ENCODE results near the gene FEN1. TPM values are rescaled to one million over a fixed set of nuclear protein-coding genes. Genes with fewer than 3 reads are reported as not detected.
A peak's percentile ranks its signal among the peaks of the same experiment; 100 is the strongest.

FEN1 gene
- total RNA-seq, 2 donors from 2014 or later = 2.6 to 3.4 TPM

GRCh38 chr11:61832207-61832606 lies 39.5 kb downstream of the FEN1 start:
- no peak overlapping the region for H3K4me3 ChIP-seq
- peaks cover 24% of the 10 kb centered on the region for H3K4me1 ChIP-seq
- WGBS, 2 donors = 83 to 89% methylated on average over 2 to 4 of the region's 4 CpGs
- no peak overlapping the region for H3K27ac ChIP-seq
- no peaks in the 10 kb centered on the region for H3K9me3 ChIP-seq
- no peaks in the 10 kb centered on the region for H3K36me3 ChIP-seq (replicated peaks in 1 of 2; ENCODE audit: insufficient read depth in 1 of 2, low read depth in 2 of 2)
- intact Hi-C loops (cut with DNase I) = no loop called here
- TF ChIP-seq, protein P1, sequence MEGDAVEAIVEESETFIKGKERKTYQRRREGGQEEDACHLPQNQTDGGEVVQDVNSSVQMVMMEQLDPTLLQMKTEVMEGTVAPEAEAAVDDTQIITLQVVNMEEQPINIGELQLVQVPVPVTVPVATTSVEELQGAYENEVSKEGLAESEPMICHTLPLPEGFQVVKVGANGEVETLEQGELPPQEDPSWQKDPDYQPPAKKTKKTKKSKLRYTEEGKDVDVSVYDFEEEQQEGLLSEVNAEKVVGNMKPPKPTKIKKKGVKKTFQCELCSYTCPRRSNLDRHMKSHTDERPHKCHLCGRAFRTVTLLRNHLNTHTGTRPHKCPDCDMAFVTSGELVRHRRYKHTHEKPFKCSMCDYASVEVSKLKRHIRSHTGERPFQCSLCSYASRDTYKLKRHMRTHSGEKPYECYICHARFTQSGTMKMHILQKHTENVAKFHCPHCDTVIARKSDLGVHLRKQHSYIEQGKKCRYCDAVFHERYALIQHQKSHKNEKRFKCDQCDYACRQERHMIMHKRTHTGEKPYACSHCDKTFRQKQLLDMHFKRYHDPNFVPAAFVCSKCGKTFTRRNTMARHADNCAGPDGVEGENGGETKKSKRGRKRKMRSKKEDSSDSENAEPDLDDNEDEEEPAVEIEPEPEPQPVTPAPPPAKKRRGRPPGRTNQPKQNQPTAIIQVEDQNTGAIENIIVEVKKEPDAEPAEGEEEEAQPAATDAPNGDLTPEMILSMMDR (IDR thresholded peaks at IDR 0.05) = no peak
- no peak for TF ChIP-seq POLR2A (IDR thresholded peaks at IDR 0.05)
- ATAC-seq (no peak), DNase-seq (no peak)
- peaks cover 0 to 5% of the 10 kb centered on the region in 2 donors for H3K27me3 ChIP-seq

DNA sequence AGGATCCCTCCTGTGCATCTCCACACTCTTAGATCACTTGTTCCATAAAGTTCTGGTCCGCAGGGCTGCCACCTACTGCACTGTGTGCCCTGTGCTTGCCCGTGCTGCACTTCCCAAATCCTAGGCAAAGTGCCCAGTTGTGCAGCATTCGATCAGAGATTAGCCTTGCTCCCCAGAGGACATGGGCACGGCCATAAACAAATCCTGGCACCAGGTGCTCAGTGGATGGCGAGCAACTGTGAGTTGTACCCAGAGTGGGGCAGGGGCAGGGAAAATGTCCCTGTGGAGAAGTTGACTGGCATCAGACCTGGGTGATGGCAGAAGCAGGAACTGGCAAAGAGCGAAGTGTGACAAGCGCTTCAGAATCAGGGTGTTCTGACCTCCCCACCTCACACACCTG lies 40.0 kb downstream of the FEN1 start:
- Histone ChIP-seq H3K27ac (no peak overlapping the region), H3K4me1 (peaks cover 18% of the 10 kb centered on the region), H3K9me3 (no peaks in the 10 kb centered on the region), H3K36me3 (replicated peaks in 1 of 2; ENCODE audit: insufficient read depth in 1 of 2, low read depth in 2 of 2) (no peaks in the 10 kb centered on the region), H3K4me3 (no peak overlapping the region), H3K27me3 (peaks cover 0 to 5% of the 10 kb centered on the region in 2 donors)
- WGBS, 2 donors = 37 to 41% methylated on average over 5 to 7 of the region's 7 CpGs
- no peak for TF ChIP-seq POLR2A (IDR thresholded peaks at IDR 0.05)
- TF ChIP-seq, protein P1 (IDR thresholded peaks at IDR 0.05) = no peak
- ATAC-seq (no peak), DNase-seq (peak in 1 of 4 donors; percentile 41)
- intact Hi-C loops (cut with DNase I) = no loop called here

DNA sequence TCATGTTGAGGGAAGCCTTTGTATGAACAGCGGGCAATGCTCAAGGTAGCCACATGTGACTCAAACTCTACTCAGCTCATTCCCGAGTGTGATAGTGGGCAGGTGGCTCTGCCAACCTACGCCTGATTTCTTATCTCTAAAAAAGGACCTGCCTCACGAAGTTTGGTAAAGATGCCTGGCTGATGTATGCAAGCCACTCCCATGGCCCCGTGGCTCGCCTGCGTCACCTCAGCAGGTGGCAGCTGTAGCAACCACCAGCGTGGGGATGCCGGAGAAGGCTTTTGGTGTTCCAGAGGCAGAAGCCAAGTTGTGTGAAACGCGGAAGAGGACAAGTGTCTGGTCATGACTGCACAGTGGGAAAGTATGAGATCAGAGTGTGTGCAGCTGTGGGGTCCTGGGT lies 40.8 kb downstream of the FEN1 start:
- ATAC-seq = no peak
- Histone ChIP-seq H3K9me3 (no peaks in the 10 kb centered on the region), H3K27me3 (peaks cover 0 to under 1% of the 10 kb centered on the region in 2 donors), H3K4me3 (no peak overlapping the region), H3K36me3 (replicated peaks in 1 of 2; ENCODE audit: insufficient read depth in 1 of 2, low read depth in 2 of 2) (no peaks in the 10 kb centered on the region), H3K27ac (no peak overlapping the region), H3K4me1 (peaks cover 11% of the 10 kb centered on the region)
- intact Hi-C loops (cut with DNase I) = no loop called here
- WGBS, 2 donors = 75 to 79% methylated on average over 11 of the region's 11 CpGs
- no peak for DNase-seq
- no peak for TF ChIP-seq POLR2A (IDR thresholded peaks at IDR 0.05)
- TF ChIP-seq, protein P1 (IDR thresholded peaks at IDR 0.05) = no peak

GRCh38 chr11:61833926-61834277 lies 41.2 kb downstream of the FEN1 start:
- Histone ChIP-seq H3K4me1 (peaks cover 7% of the 10 kb centered on the region), H3K27me3 (no peaks in the 10 kb centered on the region), H3K9me3 (no peaks in the 10 kb centered on the region), H3K4me3 (no peak overlapping the region), H3K36me3 (replicated peaks in 1 of 2; ENCODE audit: insufficient read depth in 1 of 2, low read depth in 2 of 2) (no peaks in the 10 kb centered on the region), H3K27ac (no peak overlapping the region)
- DNase-seq = no peak
- WGBS, 2 donors = 92 to 95% methylated on average over 12 of the region's 12 CpGs
- intact Hi-C loops (cut with DNase I) = no loop called here
- TF ChIP-seq, protein P1 (IDR thresholded peaks at IDR 0.05) = no peak
- no peak for TF ChIP-seq POLR2A (IDR thresholded peaks at IDR 0.05)
- no peak for ATAC-seq

- no peaks in the 10 kb centered on the region for H3K9me3 ChIP-seq
- DNase-seq = peak in 1 of 4 donors; percentile 40
- WGBS, 2 donors = 61 to 66% methylated on average over 9 to 11 of the region's 12 CpGs
- no peaks in the 10 kb centered on the region for H3K27me3 ChIP-seq
- no peak for ATAC-seq
- intact Hi-C loops (cut with DNase I) = no loop called here
- H3K27ac ChIP-seq = peak overlapping the region in 1 of 4 donors; percentile 30
- TF ChIP-seq, protein P1 (IDR thresholded peaks at IDR 0.05) = no peak
- TF ChIP-seq POLR2A (IDR thresholded peaks at IDR 0.05) = no peak
- peaks cover 1% of the 10 kb centered on the region for H3K4me1 ChIP-seq
- H3K36me3 ChIP-seq (replicated peaks in 1 of 2; ENCODE audit: insufficient read depth in 1 of 2, low read depth in 2 of 2) = no peaks in the 10 kb centered on the region
- no peak overlapping the region for H3K4me3 ChIP-seq
Measured at GRCh38 chr11:61834278-61835048, 41.8 kb downstream of the FEN1 start.

Measured in body of pancreas (tissue), 4 donors.